GM18498 (cell line): Measurements from ENCODE around the gene SLC26A11.
"Not testable (repeated sequence)": the region's sequence is repeated elsewhere in the genome, so short reads cannot be mapped to it uniquely, and the experiment has no call there.

Experiments
- ATAC-seq: cut with Tn5 transposase; IDR thresholded peaks from one replicate; pipeline ENCODE4 v1.9.1; 2021; ENCODE audit warnings: mild to moderate bottlenecking, moderate library complexity; ENCODE audit not compliant: unreplicated experiment

The SLC26A11 gene

GRCh38 chr17:80279895-80280294 is 59.7 kb downstream of the SLC26A11 start:
- ATAC-seq = no peak

DNA sequence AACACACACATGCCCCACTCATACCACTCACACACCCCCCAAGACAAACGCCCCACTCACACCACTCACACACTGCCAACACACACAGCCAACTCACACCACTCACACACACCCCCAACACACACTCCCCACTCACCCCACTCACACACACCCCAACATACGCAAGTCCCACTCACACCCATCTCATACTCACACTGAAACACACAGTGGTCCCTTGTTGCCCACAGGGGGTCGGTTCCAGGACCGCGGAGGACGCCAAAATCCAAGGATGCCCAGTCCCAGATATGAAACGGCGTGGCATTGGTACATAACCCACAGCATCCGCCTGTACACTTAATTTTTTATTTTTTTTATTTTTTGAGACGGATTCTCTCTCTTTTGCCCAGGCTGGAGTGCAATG is 61.3 kb downstream of the SLC26A11 start:
- ATAC-seq = no peak

DNA sequence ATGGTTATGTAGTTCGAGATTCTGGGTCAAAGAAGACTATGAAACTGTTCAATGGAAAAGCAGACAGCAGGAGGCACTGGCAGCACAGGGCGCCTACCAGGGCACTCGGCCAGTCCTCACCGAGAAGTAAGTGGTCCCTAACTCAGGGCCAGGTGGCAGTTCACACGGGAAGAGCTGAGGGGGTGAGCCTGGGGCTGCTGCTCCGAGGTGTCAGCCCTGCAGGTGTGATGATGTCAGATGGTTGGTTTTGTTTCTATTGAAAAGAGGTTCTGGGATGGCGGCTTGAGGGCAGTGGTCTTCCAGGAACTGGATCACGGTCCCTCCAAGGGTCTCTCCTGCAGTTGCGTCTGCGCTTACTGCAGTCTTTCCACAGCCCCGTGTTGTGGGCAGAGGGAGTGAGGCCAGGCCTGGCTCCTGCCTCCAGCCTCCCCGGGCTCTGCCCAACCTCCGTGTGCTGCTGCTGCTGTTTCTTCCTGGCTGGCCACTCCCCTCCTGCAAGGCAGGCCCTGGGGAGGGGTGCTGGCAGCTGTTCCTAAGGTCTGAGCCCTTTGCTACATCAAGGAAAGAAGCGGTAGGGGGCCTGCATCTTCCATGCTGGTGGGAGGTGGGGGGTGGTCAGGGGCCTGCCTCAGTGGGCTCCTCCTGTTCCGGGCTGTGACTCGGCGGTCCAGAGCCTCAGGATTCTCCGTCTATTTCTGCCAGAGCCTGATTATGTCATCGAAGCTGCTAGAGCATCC is 63.1 kb downstream of the SLC26A11 start:
- ATAC-seq = no peak

DNA sequence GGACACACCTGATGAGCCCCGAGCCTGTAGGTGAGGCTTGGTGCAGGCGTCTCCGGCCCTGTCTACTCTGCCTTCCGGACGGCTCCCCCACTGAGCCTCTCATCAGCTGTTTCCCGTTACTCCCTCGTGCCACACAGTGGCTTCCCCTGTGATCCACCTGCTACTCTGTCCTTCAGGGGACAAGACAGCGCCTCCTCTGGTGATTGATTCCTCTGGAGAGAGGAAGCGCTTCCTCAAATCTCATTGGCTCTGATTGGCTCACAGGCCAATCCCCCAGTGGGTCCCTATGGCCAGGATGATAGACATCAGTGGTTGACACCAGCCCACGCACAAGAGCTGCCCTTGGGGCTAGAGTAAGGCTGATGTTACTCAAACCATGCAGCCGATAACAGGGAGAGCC is 64.4 kb downstream of the SLC26A11 start:
- no peak for ATAC-seq

GRCh38 chr17:80285237-80285920 is 65.2 kb downstream of the SLC26A11 start:
- ATAC-seq = no peak

DNA sequence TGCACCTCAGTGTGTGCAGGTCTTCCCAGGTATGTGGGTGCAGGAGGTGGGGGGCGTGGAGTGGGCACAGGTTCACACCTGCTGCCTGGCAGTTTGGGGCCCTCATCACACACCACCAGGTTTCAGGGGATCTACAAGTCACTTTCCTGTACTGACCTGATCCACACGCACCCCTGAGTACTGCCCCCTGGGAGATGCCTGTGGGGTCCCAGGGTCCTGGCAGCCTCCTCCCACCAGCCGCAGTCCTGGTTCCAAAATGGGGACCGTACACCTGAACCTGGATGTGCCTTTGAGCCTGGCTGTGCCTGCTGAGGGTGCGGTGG is 66.4 kb downstream of the SLC26A11 start:
- ATAC-seq = no peak

GRCh38 chr17:80287038-80287437 is 66.8 kb downstream of the SLC26A11 start:
- ATAC-seq = no peak

DNA sequence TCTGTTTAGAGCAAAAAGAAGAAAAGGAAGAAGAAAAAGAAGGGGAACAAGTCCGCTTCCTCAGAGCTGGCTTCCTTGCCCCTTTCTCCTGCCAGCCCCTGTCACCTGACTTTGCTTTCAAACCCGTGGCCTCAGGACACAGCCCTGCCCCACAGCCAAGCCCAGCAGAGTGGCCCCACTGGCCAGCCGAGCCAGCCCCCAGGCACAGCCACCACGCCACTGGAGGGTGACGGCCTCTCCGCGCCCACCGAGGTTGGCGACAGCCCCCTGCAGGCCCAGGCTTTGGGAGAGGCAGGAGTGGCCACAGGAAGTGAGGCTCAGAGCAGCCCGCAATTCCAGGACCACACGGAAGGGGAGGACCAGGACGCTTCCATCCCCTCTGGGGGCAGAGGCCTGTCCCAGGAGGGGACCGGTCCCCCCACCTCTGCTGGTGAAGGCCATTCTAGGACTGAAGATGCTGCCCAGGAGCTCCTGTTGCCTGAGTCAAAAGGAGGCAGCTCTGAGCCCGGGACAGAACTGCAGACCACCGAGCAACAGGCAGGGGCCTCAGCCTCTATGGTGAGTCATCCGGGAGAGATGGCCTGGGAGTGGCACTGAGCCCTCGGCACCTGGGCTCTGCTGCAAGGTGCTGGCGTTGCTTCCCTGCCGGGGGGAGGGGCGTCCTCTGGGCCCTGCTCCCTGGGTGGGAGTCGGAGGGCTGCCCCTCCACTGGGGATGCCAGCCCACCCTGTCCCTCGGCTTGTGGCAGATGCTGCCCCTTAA is 67.8 kb downstream of the SLC26A11 start:
- ATAC-seq = no peak

DNA sequence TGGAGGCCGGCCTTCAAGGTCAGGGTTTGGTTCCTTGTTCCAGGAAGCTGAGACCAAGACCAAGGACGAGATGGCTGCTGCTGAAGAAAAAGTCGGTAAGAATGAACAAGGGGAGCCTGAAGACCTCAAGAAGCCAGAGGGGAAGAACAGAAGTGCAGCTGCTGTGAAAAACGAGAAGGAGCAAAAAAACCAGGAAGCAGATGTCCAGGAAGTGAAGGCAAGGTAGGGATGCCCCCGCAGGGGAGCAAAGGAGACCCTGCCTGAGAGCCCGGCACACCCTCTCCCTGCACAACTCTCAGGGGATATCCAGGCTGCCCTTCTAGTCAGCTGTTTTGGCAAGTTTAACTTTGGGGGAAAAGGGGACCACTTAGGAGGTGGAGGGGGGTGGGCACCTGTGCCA is 69.4 kb downstream of the SLC26A11 start:
- ATAC-seq = no peak

DNA sequence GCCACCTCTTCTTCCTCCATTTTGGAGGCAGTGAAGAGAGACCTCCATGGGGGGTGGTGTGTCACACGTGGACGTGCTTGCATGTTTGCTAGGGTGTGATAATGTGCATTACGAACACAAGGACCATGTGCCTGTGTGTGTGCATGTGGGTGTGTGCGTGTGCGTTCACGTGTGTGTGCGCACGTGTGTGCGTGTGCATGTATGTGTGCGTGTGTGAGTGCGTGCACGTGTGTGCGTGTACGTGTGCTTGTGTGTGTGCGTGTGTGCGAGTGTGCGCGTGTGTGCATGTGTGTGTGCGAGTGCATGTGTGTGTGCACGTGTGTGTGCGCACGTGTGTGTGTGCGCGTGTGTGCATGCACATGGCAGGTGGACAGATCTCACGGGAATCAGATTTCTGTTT is 69.9 kb downstream of the SLC26A11 start:
- no peak for ATAC-seq

DNA sequence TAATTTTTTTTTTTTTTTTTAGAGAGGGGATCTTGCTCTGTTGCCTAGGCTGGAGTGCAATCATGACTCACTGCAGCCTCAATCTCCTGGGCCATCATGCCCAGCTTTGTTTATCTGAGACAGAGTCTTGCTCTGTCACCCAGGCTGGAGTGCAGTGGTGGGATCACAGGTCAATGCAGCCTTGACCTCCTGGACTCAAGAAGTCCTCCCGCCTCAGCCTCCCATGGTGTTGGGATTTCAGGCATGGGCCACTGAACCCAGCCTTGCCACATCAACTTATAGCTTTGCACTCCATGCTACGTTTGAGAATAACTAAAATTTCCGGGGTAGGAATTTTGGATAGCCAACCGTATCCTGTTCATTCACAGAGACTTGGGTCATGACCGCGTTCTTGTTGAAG is 71.0 kb downstream of the SLC26A11 start:
- ATAC-seq = no peak

GRCh38 chr17:80291691-80292487 is 71.7 kb downstream of the SLC26A11 start:
- no peak for ATAC-seq

GRCh38 chr17:80292521-80292971 is 72.3 kb downstream of the SLC26A11 start:
- no peak for ATAC-seq

GRCh38 chr17:80294210-80294609 is 74.0 kb downstream of the SLC26A11 start:
- no peak for ATAC-seq

DNA sequence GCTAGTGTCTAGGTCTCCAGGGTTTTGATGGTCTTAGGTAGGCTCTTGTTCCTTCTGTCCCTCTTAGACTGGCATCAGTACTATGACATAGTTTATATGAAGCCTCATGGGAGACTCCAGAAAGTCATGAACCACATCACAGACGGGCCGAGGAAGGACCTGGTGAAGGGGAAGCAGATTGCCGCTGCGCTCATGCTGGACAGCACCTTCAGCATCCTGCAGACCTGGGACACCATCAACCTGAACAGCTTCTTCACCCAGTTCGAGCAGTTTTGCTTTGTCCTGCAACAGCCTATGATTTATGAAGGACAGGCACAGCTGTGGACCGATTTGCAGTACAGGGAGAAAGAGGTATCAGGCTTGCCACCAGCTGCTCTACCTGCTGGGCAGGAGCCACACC is 74.4 kb downstream of the SLC26A11 start:
- no peak for ATAC-seq

- ATAC-seq = no peak
Measured at GRCh38 chr17:80295146-80295545, 74.9 kb downstream of the SLC26A11 start.

DNA sequence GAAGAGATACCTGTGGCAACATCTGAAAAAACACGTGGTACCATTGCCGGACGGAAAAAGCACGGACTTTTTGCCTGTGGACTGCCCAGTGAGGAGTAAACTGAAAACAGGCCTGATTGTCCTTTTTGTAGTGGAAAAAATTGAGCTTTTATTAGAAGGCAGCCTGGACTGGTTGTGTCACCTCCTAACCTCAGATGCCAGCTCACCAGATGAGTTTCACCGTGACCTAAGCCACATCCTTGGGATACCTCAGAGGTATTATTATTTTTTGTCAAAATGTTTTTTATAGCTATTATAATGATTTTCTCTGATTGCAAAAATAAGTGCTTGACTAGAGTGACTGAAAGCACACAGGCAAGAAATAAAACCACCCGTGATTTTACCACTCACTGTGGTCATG is 75.3 kb downstream of the SLC26A11 start:
- ATAC-seq = no peak

DNA sequence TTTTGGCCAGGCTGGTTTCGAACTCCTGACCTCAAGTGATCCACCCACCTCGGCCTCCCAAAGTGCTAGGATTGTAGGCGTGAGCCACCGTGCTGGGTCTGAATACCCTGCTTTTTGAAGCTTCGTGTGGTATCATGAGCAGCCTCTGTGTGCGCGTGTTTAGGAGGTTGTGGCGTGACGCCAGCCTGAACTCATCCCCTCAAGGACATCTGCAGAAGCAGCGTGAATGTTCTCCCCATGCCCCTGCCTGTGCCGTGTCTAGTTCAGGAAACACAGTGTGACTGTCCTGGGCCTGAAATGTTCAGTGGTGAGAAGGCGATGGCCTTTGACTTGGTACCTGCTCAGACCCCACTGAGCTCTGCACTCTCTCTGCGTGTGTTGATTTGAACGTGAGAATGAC is 76.0 kb downstream of the SLC26A11 start:
- ATAC-seq = no peak

DNA sequence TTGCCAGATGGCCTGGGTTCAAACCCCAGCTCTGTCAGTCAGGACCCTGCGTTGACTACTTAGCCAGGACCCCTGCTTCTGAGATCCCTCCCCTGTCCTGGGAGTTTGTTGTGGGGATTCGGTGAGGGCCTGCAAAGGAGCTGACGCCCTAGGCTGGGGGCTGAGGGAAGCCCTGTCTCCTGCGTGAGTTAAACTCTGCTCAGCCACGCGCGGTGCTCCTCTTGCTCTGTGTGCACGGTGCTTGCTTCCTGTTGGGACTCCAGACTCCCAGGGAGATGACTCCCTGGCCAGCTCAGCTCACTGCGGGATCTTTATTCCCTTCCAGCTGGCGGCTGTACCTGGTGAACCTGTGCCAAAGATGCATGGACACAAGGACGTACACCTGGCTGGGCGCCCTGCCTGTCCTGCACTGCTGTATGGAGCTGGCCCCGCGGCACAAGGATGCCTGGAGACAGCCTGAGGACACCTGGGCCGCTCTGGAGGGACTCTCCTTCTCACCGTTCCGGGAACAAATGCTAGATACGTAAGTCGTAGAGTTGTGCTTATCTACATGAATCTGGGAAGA is 77.9 kb downstream of the SLC26A11 start:
- no peak for ATAC-seq

DNA sequence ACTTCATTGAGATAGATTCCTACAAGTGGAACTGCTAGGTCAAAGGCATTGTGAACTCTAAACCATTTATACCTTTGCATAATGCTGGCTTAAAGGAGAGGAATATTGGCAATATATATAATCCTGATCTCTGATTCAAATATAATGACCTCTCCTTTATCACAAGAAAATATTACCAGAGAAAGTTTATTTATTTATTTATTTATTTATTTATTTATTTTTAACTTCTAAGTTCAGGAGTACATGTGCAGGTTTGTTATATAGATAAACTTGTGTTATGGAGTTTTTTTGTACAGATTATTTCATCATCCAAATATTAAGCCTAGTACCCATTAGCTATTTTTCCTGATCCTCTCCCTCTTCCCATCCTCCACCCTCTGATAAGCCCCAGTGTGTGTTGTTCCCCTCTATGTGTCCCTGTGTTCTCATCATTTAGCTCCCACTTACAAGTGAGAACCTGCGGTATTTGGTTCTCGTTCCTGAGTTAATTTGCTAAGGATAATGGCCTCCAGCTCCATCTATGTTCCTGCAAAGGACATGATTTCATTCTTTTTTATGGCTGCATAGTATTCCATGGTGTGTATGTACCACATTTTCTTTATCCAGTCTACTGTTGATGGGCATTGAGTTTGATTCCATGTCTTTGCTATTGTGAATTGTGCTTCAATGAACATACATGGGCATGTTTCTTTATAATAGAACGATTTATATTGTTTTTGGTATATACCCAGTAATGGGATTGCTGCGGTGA is 79.3 kb downstream of the SLC26A11 start:
- not testable (repeated sequence) for ATAC-seq
